Naive thymus-derived CD4-positive, alpha-beta T cell (primary cell): ENCODE results near the gene TRERF1. TPM values are rescaled to one million over a fixed set of nuclear protein-coding genes. Genes with fewer than 3 reads are reported as not detected.

ENCODE experiments used
- ATAC-seq: fragments of 150-1000 bp; cut with Tn5 transposase; 2 replicates; pipeline ENCODE4 v1.10.0; 2021; ENCODE audit warnings: mild to moderate bottlenecking, moderate library complexity
- CTCF ChIA-PET: fragments of 350-600 bp; sonication (Branson Sonifier 250); formaldehyde crosslinking; loops from one replicate; lab custom pipeline; 2021; ENCODE audit warnings: antibody characterized with exemption; lab: Charles Lee
- POLR2A ChIA-PET: fragments of 350-600 bp; sonication (Branson Sonifier 250); formaldehyde crosslinking; loops from one replicate; lab custom pipeline; 2021; ENCODE audit warnings: antibody characterized with exemption, inconsistent platforms; lab: Charles Lee
- DNase-seq, 9 donors: peaks; one replicate each; pipeline versions ENCODE4 v3.0.0 to v3.0.0-alpha.2; 2020 to 2022; ENCODE audit warnings: mixed read lengths in 1 of 9
- H3K27ac ChIP-seq: one replicate; pipeline ENCODE4 v1.7.0; 2013; ENCODE audit warnings: mild to moderate bottlenecking, low read depth, low read length, moderate library complexity
- H3K27me3 ChIP-seq, 2 donors: one replicate each; pipeline ENCODE4 v1.7.0; 2013; ENCODE audit warnings: low read length in 2 of 2, mild to moderate bottlenecking in 2 of 2, moderate library complexity in 2 of 2; ENCODE audit not compliant: control insufficient read depth in 2 of 2, insufficient read depth in 2 of 2
- H3K36me3 ChIP-seq, 3 experiments: 1 replicate in 2 of 3; 2 replicates in 1 of 3; pipeline ENCODE4 v1.7.0; 2013; ENCODE audit warnings: low read length in 3 of 3, mild to moderate bottlenecking in 3 of 3, moderate library complexity in 1 of 3; ENCODE audit not compliant: insufficient read depth in 3 of 3, control insufficient read depth in 2 of 3
- H3K4me1 ChIP-seq, 2 donors: one replicate each; pipeline ENCODE4 v1.7.0; 2013; ENCODE audit warnings: low read length in 2 of 2, mild to moderate bottlenecking in 2 of 2, moderate library complexity in 1 of 2; ENCODE audit not compliant: control insufficient read depth in 2 of 2, insufficient read depth in 2 of 2
- H3K4me3 ChIP-seq: 2 replicates; pipeline ENCODE4 v1.7.0; 2013; ENCODE audit warnings: mild to moderate bottlenecking, low read length
- H3K9me3 ChIP-seq, 3 experiments: 1 replicate in 2 of 3; 2 replicates in 1 of 3; pipeline ENCODE4 v1.7.0; 2013; ENCODE audit warnings: low read length in 3 of 3; ENCODE audit not compliant: control insufficient read depth in 2 of 3
- H3K27ac Mint-ChIP-seq, 9 donors: one replicate each; pipeline ENCODE4 v1.8.0; 2020 to 2022; ENCODE audit warnings: mixed read lengths in 9 of 9, mild to moderate bottlenecking in 8 of 9, moderate library complexity in 5 of 9, inconsistent platforms in 2 of 9
- H3K27me3 Mint-ChIP-seq, 5 donors: one replicate each; pipeline ENCODE4 v1.8.0; 2021 to 2022; ENCODE audit warnings: mixed read lengths in 5 of 5, mild to moderate bottlenecking in 1 of 5
- H3K36me3 Mint-ChIP-seq, 5 donors: one replicate each; pipeline ENCODE4 v1.8.0; 2020 to 2022; ENCODE audit warnings: mixed read lengths in 5 of 5, mild to moderate bottlenecking in 3 of 5, inconsistent platforms in 1 of 5
- H3K4me1 Mint-ChIP-seq, 7 donors: one replicate each; pipeline ENCODE4 v1.8.0; 2020 to 2022; ENCODE audit warnings: mixed read lengths in 7 of 7, mild to moderate bottlenecking in 3 of 7, inconsistent platforms in 1 of 7
- H3K4me3 Mint-ChIP-seq, 10 donors: one replicate each; pipeline ENCODE4 v1.8.0; 2020 to 2022; ENCODE audit warnings: mild to moderate bottlenecking in 10 of 10, mixed read lengths in 10 of 10, moderate library complexity in 6 of 10, inconsistent platforms in 2 of 10
- H3K9me3 Mint-ChIP-seq, 11 donors: one replicate each; pipeline ENCODE4 v1.8.0; 2020 to 2022; ENCODE audit warnings: mixed read lengths in 11 of 11, mild to moderate bottlenecking in 4 of 11, inconsistent platforms in 1 of 11, moderate library complexity in 1 of 11
- intact Hi-C, 2 donors: fragments of 100-400 bp; cut with micrococcal nuclease; formaldehyde crosslinking; loops; one replicate each; pipeline ENCODE4 v1.15.1; 2023
- polyA plus RNA-seq, 2 donors: library from polyadenylated mRNA; unstranded; fragments of 300-500 nt; fragmentation: Illumina TruSeq; gene quantifications; one replicate each; pipeline ENCODE4 v1.2.3, GENCODE V29; 2021
- total RNA-seq, 6 experiments: library from RNA in 5 of 6; stranded (reverse) in 5 of 6; gene quantifications; 1 replicate in 5 of 6; 2 replicates in 1 of 6; pipeline ENCODE4 v1.2.3 and lab custom pipeline; 2021 to 2026

Gene TRERF1
- total and polyA plus RNA-seq, 7 experiments from 2014 or later, result 4.8 to 32.4 (median 21.0) TPM

DNA sequence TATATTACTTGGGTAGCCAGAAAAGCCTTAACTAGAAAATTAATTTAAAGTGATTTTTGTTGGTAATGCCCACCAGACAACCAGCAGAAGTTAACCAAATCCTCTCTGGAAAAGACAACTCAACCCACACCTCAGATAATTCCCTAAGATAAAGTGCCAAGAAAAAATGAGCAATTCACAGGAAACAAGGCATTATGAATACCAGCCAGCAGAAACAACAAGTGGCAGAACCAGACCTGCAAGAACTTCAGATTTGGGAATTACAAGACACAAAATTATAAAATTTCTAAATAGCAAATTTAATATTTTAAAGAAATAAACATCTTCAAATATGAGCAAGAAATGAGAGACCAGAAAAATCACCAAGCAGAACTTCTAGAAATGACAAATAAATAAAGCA lies 154.1 kb downstream of the TRERF1 start:
- H3K4me3 Mint-ChIP-seq, result no peak overlapping the region
- Histone ChIP-seq H3K9me3 (no peaks in the 10 kb centered on the region), H3K27ac (no peak overlapping the region), H3K4me1 (peaks cover 8 to 41% of the 10 kb centered on the region in 2 donors), H3K4me3 (no peak overlapping the region), H3K27me3 (no peaks in the 10 kb centered on the region), H3K36me3 (peaks cover 0 to 18% (median 0%) of the 10 kb centered on the region in 3 experiments)
- intact Hi-C loops, result no loop called here
- no peak for DNase-seq
- no peaks in the 10 kb centered on the region for H3K27me3 Mint-ChIP-seq
- ChIA-PET CTCF (interaction anchor here (0.6 to 1.6 kb wide), 2 partner anchors 217 to 235 kb away, joined by 3 to 5 read pairs; no protein-coding TSS in a partner anchor), POLR2A (no interaction called here)
- H3K9me3 Mint-ChIP-seq, result peaks cover 0 to 2% (median 0%) of the 10 kb centered on the region in 11 donors
- ATAC-seq, result no peak
- peaks cover 3 to 63% (median 36%) of the 10 kb centered on the region in 5 donors for H3K36me3 Mint-ChIP-seq
- H3K27ac Mint-ChIP-seq, result peak overlapping the region in 1 of 9 donors; percentile 26
- peaks cover 36 to 66% (median 44%) of the 10 kb centered on the region in 7 donors for H3K4me1 Mint-ChIP-seq

DNA sequence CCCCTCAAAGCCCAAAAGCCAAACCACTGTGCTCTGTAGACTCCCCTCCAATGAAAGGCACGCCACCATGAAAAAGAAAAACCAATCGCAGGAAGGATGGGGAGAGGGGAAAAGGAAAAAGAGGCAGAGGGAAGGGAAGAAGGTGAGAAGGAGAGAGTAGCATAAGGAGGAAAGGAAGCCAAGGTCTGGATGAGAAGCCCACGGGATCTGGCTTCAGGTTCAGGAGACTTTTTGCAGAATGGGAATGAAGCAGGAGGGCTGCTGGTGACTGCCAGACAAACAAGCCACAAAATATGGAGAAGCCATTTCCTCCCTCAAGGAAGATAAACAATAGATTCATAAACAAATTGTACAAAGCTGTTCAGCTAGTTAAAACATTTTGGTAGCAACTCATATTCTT lies 155.1 kb downstream of the TRERF1 start:
- peaks cover 0 to 2% (median 0%) of the 10 kb centered on the region in 11 donors for H3K9me3 Mint-ChIP-seq
- H3K27me3 ChIP-seq, result no peaks in the 10 kb centered on the region
- H3K4me3 Mint-ChIP-seq, result no peak overlapping the region
- H3K27ac Mint-ChIP-seq, result peak overlapping the region in 3 of 9 donors; percentile 48 to 79 (median 50)
- no peaks in the 10 kb centered on the region for H3K9me3 ChIP-seq
- H3K4me1 Mint-ChIP-seq, result peaks cover 36 to 66% (median 49%) of the 10 kb centered on the region in 7 donors
- peaks cover 3 to 63% (median 36%) of the 10 kb centered on the region in 5 donors for H3K36me3 Mint-ChIP-seq
- DNase-seq, result no peak
- no peak for ATAC-seq
- H3K36me3 ChIP-seq, result peaks cover 0 to 25% (median 0%) of the 10 kb centered on the region in 3 experiments
- no peak overlapping the region for H3K4me3 ChIP-seq
- ChIA-PET POLR2A (interaction anchor here (1.2 kb wide), 1 partner anchor 31 kb away, joined by 5 read pairs; no protein-coding TSS in a partner anchor), CTCF (interaction anchor here (1.1 to 1.7 kb wide), 3 partner anchors 13 to 250 kb away, joined by 4 to 5 read pairs (median 5); no protein-coding TSS in a partner anchor)
- intact Hi-C loops, result no loop called here
- peaks cover 8 to 48% of the 10 kb centered on the region in 2 donors for H3K4me1 ChIP-seq
- no peak overlapping the region for H3K27ac ChIP-seq
- H3K27me3 Mint-ChIP-seq, result no peaks in the 10 kb centered on the region

DNA sequence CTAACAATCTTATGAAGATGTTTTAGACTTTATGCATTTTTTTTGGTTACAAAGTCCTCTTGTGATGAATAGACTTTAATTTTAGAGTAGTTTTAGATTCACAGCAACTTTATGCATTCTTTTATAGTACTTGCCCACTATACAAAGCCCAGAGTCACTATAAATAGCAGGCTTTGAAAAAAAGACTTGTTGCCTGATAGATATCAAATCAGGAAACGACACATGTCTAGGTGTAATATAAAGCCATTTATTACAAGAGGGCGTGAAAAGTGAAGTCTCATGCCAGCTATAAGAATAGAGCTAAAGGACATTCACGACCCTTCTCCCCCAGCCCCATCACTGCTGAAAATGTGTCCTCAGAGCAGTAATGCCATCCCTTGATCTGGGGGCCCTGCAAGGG lies 156.0 kb downstream of the TRERF1 start:
- ChIA-PET CTCF (interaction anchor here (1.7 kb wide), 1 partner anchor 251 kb away, joined by 4 read pairs; no protein-coding TSS in a partner anchor), POLR2A (interaction anchor here (0.6 to 1.2 kb wide), 2 partner anchors 32 to 1048 kb away, joined by 3 to 5 read pairs; no protein-coding TSS in a partner anchor)
- Histone ChIP-seq H3K36me3 (peaks cover 0 to 29% (median 0%) of the 10 kb centered on the region in 3 experiments), H3K4me3 (no peak overlapping the region), H3K27me3 (no peaks in the 10 kb centered on the region), H3K27ac (no peak overlapping the region), H3K4me1 (peaks cover 8 to 48% of the 10 kb centered on the region in 2 donors), H3K9me3 (no peaks in the 10 kb centered on the region)
- peaks cover 34 to 62% (median 49%) of the 10 kb centered on the region in 7 donors for H3K4me1 Mint-ChIP-seq
- intact Hi-C loops, result no loop called here
- no peak for DNase-seq
- H3K27ac Mint-ChIP-seq, result peak overlapping the region in 2 of 9 donors; percentile 12 to 42
- H3K27me3 Mint-ChIP-seq, result no peaks in the 10 kb centered on the region
- peak overlapping the region in 1 of 10 donors; percentile 5 for H3K4me3 Mint-ChIP-seq
- H3K9me3 Mint-ChIP-seq, result peaks cover 0 to 2% (median 0%) of the 10 kb centered on the region in 11 donors
- H3K36me3 Mint-ChIP-seq, result peaks cover 3 to 67% (median 33%) of the 10 kb centered on the region in 5 donors
- ATAC-seq, result peak; percentile 42

DNA sequence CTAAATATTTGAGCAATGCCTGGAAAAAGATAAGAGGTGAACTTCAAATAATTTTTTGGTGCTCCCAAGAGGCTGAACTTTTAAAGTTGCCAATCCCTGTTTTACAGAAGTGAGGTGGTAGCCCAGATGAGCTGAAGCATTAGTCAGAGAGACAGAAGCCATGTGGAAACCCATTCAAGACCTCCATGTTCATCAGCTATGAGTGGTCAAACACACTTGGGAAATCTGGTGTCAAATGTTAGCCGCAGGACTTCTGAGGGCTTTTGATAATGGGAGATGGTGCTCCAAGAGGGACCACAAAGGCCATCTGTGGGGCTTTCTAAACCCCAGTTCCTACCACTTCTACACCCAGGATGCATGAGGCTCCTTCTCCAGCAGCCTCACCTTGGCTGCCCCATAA lies 156.5 kb downstream of the TRERF1 start:
- intact Hi-C loops, result no loop called here

DNA sequence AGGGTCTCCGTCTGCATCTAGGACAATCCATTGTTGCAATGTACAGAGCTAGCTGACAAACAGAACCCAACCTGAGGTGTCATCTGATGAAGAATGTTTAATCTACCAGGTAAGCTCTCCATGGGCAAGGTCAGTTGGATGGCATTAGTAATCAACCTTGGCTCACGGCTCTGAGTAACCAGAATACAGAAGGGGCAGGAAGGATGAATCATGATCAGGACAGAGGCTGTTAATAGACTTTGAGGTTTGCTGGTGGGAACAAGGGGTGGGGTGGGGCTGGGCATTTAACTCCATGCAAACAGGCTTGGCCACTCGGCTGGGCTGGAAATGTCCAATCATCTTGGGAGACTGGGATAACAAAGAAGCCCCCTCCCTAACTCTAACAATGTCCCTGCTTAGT lies 157.0 kb downstream of the TRERF1 start:
- H3K4me3 Mint-ChIP-seq, result peak overlapping the region in 6 of 10 donors; percentile 1 to 69 (median 25)
- CTCF ChIA-PET, result no interaction called here
- peak; percentile 66 for ATAC-seq
- H3K9me3 Mint-ChIP-seq, result peaks cover 0 to 2% (median 0%) of the 10 kb centered on the region in 11 donors
- Histone ChIP-seq H3K9me3 (no peaks in the 10 kb centered on the region), H3K36me3 (peaks cover 0 to 20% (median 0%) of the 10 kb centered on the region in 3 experiments), H3K4me3 (no peak overlapping the region), H3K27ac (no peak overlapping the region), H3K27me3 (no peaks in the 10 kb centered on the region), H3K4me1 (peaks cover 8 to 48% of the 10 kb centered on the region in 2 donors)
- H3K27me3 Mint-ChIP-seq, result no peaks in the 10 kb centered on the region
- POLR2A ChIA-PET, result interaction anchor here (0.6 kb wide), 1 partner anchor 301 kb away, joined by 4 read pairs; no protein-coding TSS in a partner anchor
- intact Hi-C loops, result no loop called here
- H3K36me3 Mint-ChIP-seq, result peaks cover 3 to 65% (median 34%) of the 10 kb centered on the region in 5 donors
- peaks cover 30 to 69% (median 54%) of the 10 kb centered on the region in 7 donors for H3K4me1 Mint-ChIP-seq
- no peak for DNase-seq
- H3K27ac Mint-ChIP-seq, result peak overlapping the region in 5 of 9 donors; percentile 10 to 76 (median 67)

More for the DNA sequence above, 156.5 kb downstream of the TRERF1 start:
- no peak overlapping the region for H3K4me3 Mint-ChIP-seq
- DNase-seq (no peak), ATAC-seq (no peak)
- CTCF ChIA-PET, result interaction anchor here (1.7 kb wide), 1 partner anchor 252 kb away, joined by 4 read pairs; no protein-coding TSS in a partner anchor
- peaks cover 3 to 66% (median 31%) of the 10 kb centered on the region in 5 donors for H3K36me3 Mint-ChIP-seq
- Histone ChIP-seq H3K4me1 (peaks cover 8 to 48% of the 10 kb centered on the region in 2 donors), H3K27me3 (no peaks in the 10 kb centered on the region), H3K9me3 (no peaks in the 10 kb centered on the region), H3K27ac (no peak overlapping the region), H3K36me3 (peaks cover 0 to 24% (median 0%) of the 10 kb centered on the region in 3 experiments), H3K4me3 (no peak overlapping the region)
- peak overlapping the region in 1 of 9 donors; percentile 42 for H3K27ac Mint-ChIP-seq
- POLR2A ChIA-PET, result interaction anchor here (0.6 to 1.2 kb wide), 2 partner anchors 32 to 301 kb away, joined by 4 to 5 read pairs; no protein-coding TSS in a partner anchor
- peaks cover 30 to 65% (median 52%) of the 10 kb centered on the region in 7 donors for H3K4me1 Mint-ChIP-seq
- H3K27me3 Mint-ChIP-seq, result no peaks in the 10 kb centered on the region
- H3K9me3 Mint-ChIP-seq, result peaks cover 0 to 2% (median 0%) of the 10 kb centered on the region in 11 donors

DNA sequence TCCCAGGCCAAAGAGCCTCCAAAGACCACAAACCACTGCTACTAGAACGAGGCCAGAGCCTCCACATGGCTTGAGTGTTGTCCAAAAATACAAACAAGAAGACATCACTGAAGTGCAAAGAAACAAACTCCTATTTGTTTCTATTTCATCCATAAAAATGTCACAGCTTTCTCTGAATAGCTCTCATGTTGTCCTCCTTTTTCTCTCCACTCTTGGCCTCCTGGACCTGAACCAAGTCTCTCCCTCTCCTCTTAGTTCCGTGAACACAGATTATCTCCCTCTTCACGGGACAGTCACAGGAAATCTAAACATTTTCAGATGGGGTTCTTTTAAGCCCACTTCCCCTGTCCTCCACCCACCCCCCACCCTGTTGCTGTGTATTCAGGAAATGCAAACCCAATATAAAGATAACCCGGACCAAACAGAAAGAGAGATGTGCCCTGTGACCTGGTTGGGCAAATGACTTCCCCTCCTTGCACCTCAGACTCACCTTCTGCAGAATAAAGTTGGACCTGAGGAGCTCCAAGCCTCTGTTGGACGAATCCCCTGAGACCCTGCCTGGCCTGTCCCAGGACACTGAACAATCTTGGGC lies 158.2 kb downstream of the TRERF1 start:
- Mint-ChIP-seq H3K36me3 (peaks cover 3 to 62% (median 32%) of the 10 kb centered on the region in 5 donors), H3K27ac (peak overlapping the region; percentile 5 to 93 (median 61)), H3K27me3 (no peaks in the 10 kb centered on the region), H3K4me1 (peaks cover 30 to 70% (median 58%) of the 10 kb centered on the region in 7 donors), H3K9me3 (peaks cover 0 to 2% (median 0%) of the 10 kb centered on the region in 11 donors), H3K4me3 (peak overlapping the region; percentile 9 to 77 (median 54))
- H3K27ac ChIP-seq, result peak overlapping the region; percentile 13
- no peak overlapping the region for H3K4me3 ChIP-seq
- peaks cover 0 to 12% (median 0%) of the 10 kb centered on the region in 3 experiments for H3K36me3 ChIP-seq
- H3K9me3 ChIP-seq, result no peaks in the 10 kb centered on the region
- ChIA-PET POLR2A (interaction anchor here (0.6 to 1.3 kb wide), 4 partner anchors 14 to 74 kb away, joined by 3 to 4 read pairs (median 3); no protein-coding TSS in a partner anchor), CTCF (interaction anchor here (0.6 to 1.2 kb wide), 2 partner anchors 37 to 254 kb away, joined by 3 read pairs; no protein-coding TSS in a partner anchor)
- DNase-seq, result no peak
- intact Hi-C loops, result loop anchor here in 1 of 2 donors (2.0 kb wide), 1 partner anchor 15 kb away; no protein-coding TSS in a partner anchor
- peaks cover 8 to 51% of the 10 kb centered on the region in 2 donors for H3K4me1 ChIP-seq
- no peaks in the 10 kb centered on the region for H3K27me3 ChIP-seq
- peak; percentile 45 for ATAC-seq
